Stimulated activated effector memory CD8-positive, alpha-beta T cell treated with anti-CD3 and anti-CD28 coated beads, Interleukin-12 subunit alpha, Interleukin-12 subunit beta, amount 100 ng/mL, for 72 hours (primary cell): ENCODE results near the gene FLT4.

ENCODE experiments used
- ATAC-seq: fragments of 150-1000 bp; cut with Tn5 transposase; 2 replicates; pipeline ENCODE4 v1.10.0; 2021
- DNase-seq, 2 donors: peaks; one replicate each; pipeline ENCODE4 v3.0.0; 2021 to 2022; ENCODE audit warnings: low spot score in 2 of 2
- H3K27ac Mint-ChIP-seq: one replicate; pipeline ENCODE4 v1.8.0; 2022; ENCODE audit warnings: mild to moderate bottlenecking, mixed read lengths
- H3K36me3 Mint-ChIP-seq: one replicate; pipeline ENCODE4 v1.8.0; 2022; ENCODE audit warnings: mild to moderate bottlenecking, mixed read lengths
- H3K4me1 Mint-ChIP-seq: one replicate; pipeline ENCODE4 v1.8.0; 2022; ENCODE audit warnings: mixed read lengths
- H3K4me3 Mint-ChIP-seq: one replicate; pipeline ENCODE4 v1.8.0; 2022; ENCODE audit warnings: mild to moderate bottlenecking, mixed read lengths
- H3K9me3 Mint-ChIP-seq: one replicate; pipeline ENCODE4 v1.8.0; 2022; ENCODE audit warnings: mixed read lengths

FLT4 gene

GRCh38 chr5:180652346-180652745 lies 2.9 kb upstream of the FLT4 start:
- no peaks in the 10 kb centered on the region for H3K9me3 Mint-ChIP-seq
- ATAC-seq (no peak), DNase-seq (no peak)
- H3K27ac Mint-ChIP-seq: no peak overlapping the region
- peaks cover 22% of the 10 kb centered on the region for H3K4me1 Mint-ChIP-seq
- H3K4me3 Mint-ChIP-seq: no peak overlapping the region
- no peaks in the 10 kb centered on the region for H3K36me3 Mint-ChIP-seq

GRCh38 chr5:180648658-180649296 lies 623 bp downstream of the FLT4 start:
- Mint-ChIP-seq H3K4me1 (peaks cover 47% of the 10 kb centered on the region), H3K9me3 (no peaks in the 10 kb centered on the region), H3K4me3 (peak overlapping the region; percentile 61), H3K36me3 (no peaks in the 10 kb centered on the region), H3K27ac (no peak overlapping the region)
- ATAC-seq (peak; percentile 52), DNase-seq (no peak)

DNA sequence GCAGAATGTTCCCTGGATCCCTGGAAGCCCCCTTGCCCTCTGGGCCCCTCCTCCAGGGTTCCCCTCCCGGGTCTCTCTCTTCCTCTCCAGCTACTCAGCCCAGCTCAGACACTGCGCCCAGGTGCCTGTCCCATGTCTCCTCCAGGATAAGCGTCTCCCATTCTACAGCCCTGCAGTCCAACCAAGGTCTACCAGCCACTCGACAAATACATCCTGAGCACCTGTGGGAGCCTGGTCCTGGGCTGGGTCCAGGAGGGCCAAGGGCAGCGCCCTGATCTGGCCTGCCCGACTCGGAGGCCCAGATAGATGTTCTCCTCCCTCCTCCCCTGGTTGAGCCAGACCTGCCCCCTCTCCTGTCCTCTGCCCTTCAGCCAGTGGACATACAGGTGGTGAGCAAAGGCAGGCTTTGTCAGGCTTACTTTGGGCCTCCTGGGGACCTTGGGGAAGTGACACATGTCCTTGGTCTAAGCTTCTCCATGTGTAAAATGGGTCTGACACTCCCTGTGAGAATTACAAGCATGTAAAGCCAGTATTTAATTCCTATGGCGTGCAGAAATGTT lies 1.4 kb downstream of the FLT4 start:
- DNase-seq: no peak
- no peak for ATAC-seq
- Mint-ChIP-seq H3K36me3 (no peaks in the 10 kb centered on the region), H3K27ac (no peak overlapping the region), H3K4me3 (peak overlapping the region; percentile 61), H3K4me1 (peaks cover 47% of the 10 kb centered on the region), H3K9me3 (no peaks in the 10 kb centered on the region)

DNA sequence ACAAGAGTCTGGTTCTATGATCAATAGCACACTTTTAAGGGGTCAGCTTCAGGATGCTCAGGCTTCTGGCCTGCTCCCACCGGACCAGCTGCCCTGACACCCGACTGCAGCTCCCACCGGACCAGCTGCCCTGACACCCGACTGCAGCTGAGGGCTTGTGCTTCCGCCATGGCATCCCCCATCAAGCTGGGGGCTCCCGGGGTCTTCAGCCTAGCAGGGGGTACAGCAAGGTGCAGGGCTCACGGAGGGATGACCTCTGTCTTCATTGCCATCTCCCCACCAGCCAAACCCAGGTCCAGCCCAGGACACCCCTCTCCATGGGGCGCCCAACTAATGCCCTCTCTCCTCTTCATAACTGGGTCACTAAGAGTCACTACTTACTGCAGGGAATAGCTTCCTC lies 1.9 kb downstream of the FLT4 start:
- ATAC-seq (no peak), DNase-seq (no peak)
- Mint-ChIP-seq H3K27ac (no peak overlapping the region), H3K36me3 (no peaks in the 10 kb centered on the region), H3K4me1 (peaks cover 47% of the 10 kb centered on the region), H3K9me3 (no peaks in the 10 kb centered on the region), H3K4me3 (peak overlapping the region; percentile 61)

GRCh38 chr5:180646963-180647305 lies 2.5 kb downstream of the FLT4 start:
- ATAC-seq: no peak
- Mint-ChIP-seq H3K27ac (no peak overlapping the region), H3K4me1 (peaks cover 47% of the 10 kb centered on the region), H3K9me3 (no peaks in the 10 kb centered on the region), H3K36me3 (no peaks in the 10 kb centered on the region), H3K4me3 (no peak overlapping the region)
- no peak for DNase-seq

DNA sequence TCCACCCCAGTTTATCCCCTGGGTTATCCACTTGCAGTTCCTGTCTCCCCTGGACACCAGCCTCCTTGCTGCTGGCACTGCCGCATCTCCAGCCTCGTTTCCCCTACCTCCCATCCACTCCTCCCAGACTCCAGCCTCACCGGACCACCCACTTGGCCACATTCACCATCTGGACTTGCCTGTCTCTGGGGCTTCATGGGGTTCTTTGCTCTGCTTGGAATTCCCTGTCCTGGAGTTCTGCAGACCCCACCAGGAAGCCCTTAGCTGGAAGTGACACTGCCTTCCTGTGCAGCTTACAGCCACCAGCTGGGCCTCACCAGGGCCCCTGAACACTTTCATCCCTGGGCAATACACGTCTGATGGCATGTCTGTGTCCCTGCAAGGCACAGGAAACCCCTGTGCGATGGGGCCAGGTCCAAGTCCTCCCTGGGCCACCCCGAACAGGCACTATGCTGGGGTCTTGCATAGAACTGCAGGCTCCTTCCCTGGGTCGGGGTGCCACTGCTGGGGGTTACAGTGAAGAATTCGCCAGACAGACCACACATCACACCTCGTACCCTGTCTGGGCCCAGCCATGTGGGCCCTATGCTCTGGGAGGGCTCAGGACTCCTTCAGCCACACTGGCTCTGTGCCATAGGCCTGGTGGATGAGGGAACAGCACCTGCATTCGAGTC lies 3.0 kb downstream of the FLT4 start:
- H3K9me3 Mint-ChIP-seq: no peaks in the 10 kb centered on the region

GRCh38 chr5:180645274-180646204 lies 3.9 kb downstream of the FLT4 start:
- Mint-ChIP-seq H3K36me3 (no peaks in the 10 kb centered on the region), H3K27ac (peak overlapping the region; percentile 72), H3K9me3 (no peaks in the 10 kb centered on the region), H3K4me1 (peaks cover 45% of the 10 kb centered on the region), H3K4me3 (no peak overlapping the region)
- DNase-seq (no peak), ATAC-seq (no peak)

More for the DNA sequence above, 3.0 kb downstream of the FLT4 start:
- Mint-ChIP-seq H3K27ac (peak overlapping the region; percentile 72), H3K4me3 (no peak overlapping the region), H3K36me3 (no peaks in the 10 kb centered on the region), H3K4me1 (peaks cover 47% of the 10 kb centered on the region)
- no peak for DNase-seq
- ATAC-seq: no peak

DNA sequence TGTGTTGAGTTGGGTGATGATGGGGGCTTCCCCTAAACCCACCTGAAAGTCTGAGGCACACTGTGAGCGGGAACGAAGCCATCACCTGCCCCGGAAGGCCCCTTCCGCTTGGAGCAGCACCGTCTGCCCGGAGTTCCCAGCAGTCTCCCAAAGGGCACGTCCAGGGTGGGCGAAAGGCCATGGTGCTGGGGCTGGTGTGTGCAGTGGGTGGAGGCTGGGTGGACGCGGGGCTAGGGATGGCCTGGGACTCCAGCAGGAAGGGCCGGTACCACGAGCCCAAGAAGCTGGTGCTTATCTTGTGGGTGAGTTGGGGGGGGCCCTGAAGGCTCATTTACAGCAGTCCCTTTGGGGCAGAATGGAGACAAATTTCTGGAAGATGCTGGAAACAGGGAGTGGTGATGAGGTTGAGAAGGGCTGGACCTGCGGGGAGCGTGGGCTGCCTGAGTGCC lies 4.6 kb downstream of the FLT4 start:
- peaks cover 38% of the 10 kb centered on the region for H3K4me1 Mint-ChIP-seq
- DNase-seq: no peak
- H3K36me3 Mint-ChIP-seq: no peaks in the 10 kb centered on the region
- no peak overlapping the region for H3K4me3 Mint-ChIP-seq
- H3K9me3 Mint-ChIP-seq: no peaks in the 10 kb centered on the region
- H3K27ac Mint-ChIP-seq: peak overlapping the region; percentile 60
- no peak for ATAC-seq

DNA sequence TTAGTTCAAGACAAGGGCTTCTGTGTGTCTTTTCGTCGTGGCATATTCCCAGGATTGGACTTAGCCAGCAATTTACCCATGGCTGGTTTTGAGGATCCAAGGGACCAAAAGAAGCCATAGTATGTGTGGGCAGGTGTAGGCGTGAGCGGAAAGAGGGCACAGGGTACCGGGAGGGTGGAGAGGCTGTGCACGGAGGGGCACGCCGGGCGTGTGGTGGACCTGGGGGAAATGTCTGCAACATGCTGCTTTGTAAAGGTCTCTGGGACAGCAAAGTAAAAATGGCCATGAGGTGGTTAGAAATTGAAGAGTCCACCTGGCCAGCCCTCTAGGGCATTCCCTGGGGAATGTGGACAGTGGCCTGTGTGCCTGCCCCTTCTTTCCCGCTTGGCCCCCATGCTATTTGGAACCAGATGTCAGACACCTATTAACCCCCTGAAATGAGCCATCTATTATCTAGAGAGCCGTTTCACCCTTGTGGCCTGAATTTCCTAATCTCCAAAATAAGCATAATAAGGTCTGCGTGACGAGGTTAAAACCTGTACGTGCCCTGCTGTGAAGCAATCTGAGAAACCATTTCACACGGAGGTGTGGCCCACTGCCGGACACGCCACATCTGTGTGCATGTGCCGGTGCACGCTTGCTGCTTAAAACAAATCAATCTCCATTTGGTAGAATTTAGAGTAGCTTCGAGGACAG lies 5.1 kb downstream of the FLT4 start:
- H3K9me3 Mint-ChIP-seq: no peaks in the 10 kb centered on the region
- no peak overlapping the region for H3K4me3 Mint-ChIP-seq
- DNase-seq (no peak), ATAC-seq (no peak)
- no peaks in the 10 kb centered on the region for H3K36me3 Mint-ChIP-seq
- peaks cover 43% of the 10 kb centered on the region for H3K4me1 Mint-ChIP-seq
- H3K27ac Mint-ChIP-seq: no peak overlapping the region

- ATAC-seq: no peak
- Mint-ChIP-seq H3K36me3 (no peaks in the 10 kb centered on the region), H3K9me3 (no peaks in the 10 kb centered on the region), H3K27ac (peak overlapping the region; percentile 29), H3K4me3 (no peak overlapping the region), H3K4me1 (peaks cover 39% of the 10 kb centered on the region)
- no peak for DNase-seq
Observed at GRCh38 chr5:180643191-180643851, 6.1 kb downstream of the FLT4 start.

- ATAC-seq (no peak), DNase-seq (no peak)
- H3K27ac Mint-ChIP-seq: peak overlapping the region; percentile 29
Observed at GRCh38 chr5:180642779-180643178, 6.6 kb downstream of the FLT4 start.

GRCh38 chr5:180642181-180642775 lies 7.1 kb downstream of the FLT4 start:
- H3K4me1 Mint-ChIP-seq: peaks cover 31% of the 10 kb centered on the region
- no peaks in the 10 kb centered on the region for H3K9me3 Mint-ChIP-seq
- no peak overlapping the region for H3K27ac Mint-ChIP-seq
- no peak for DNase-seq
- H3K36me3 Mint-ChIP-seq: no peaks in the 10 kb centered on the region
- H3K4me3 Mint-ChIP-seq: no peak overlapping the region
- ATAC-seq: no peak

More at GRCh38 chr5:180642779-180643178, 6.6 kb downstream of the FLT4 start:
- Mint-ChIP-seq H3K36me3 (no peaks in the 10 kb centered on the region), H3K4me1 (peaks cover 34% of the 10 kb centered on the region), H3K9me3 (no peaks in the 10 kb centered on the region), H3K4me3 (no peak overlapping the region)

- ATAC-seq (no peak), DNase-seq (no peak)
- Mint-ChIP-seq H3K27ac (no peak overlapping the region), H3K4me3 (no peak overlapping the region), H3K9me3 (no peaks in the 10 kb centered on the region), H3K36me3 (no peaks in the 10 kb centered on the region), H3K4me1 (peaks cover 36% of the 10 kb centered on the region)
Observed at GRCh38 chr5:180641566-180641900, 7.9 kb downstream of the FLT4 start.

DNA sequence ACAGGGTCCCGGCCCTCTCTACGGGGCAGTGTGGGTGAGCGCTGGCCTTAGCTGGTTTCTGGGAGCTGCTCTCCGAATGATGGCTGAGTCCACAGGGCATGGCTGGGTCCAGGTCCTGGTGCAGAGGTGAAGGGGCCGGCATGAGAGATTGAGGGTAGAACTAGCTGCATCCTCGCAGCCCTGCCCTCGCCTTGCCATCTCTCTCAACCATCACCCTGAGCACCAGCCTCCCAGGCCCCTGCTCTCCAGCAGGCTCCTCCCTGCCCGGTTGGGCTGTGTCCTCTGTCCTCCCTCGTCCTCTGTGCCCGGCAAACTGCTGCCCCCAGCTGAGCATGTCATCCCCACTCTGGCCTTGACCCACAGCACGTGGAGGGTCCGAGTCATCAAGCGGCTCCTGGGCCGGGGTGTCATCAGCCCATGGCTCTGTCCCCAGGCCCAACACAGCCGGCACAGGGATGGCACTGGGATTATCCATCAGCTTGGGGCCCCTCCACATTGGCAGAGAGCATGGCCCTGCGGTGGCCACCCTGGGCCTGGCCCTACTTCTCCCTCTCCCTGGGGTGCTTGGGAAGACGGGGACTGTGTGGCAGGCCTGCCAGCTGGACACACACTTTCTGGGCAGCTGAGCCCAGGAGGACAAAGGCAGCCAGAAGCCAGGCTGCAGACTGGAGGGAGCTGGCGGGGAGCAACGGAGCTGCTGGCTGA lies 8.4 kb downstream of the FLT4 start:
- ATAC-seq: peak; percentile 8
- no peaks in the 10 kb centered on the region for H3K36me3 Mint-ChIP-seq
- H3K4me1 Mint-ChIP-seq: peaks cover 36% of the 10 kb centered on the region
- H3K9me3 Mint-ChIP-seq: no peaks in the 10 kb centered on the region
- no peak overlapping the region for H3K4me3 Mint-ChIP-seq
- no peak overlapping the region for H3K27ac Mint-ChIP-seq
- no peak for DNase-seq
